Neural cell (in vitro differentiated cells): ENCODE data around the gene NSMF. TPM values are rescaled to one million over a fixed set of nuclear protein-coding genes. Genes with fewer than 3 reads are reported as not detected.

Experiments used
- H2AFZ ChIP-seq: fragments of 200-600, 300-800 bp; sonication (generic), shearing (Covaris generic); 2 replicates; pipeline ENCODE4 v1.6.0; 2014; ENCODE audit warnings: low read depth, mild to moderate bottlenecking, antibody characterized with exemption, low read length, moderate library complexity
- H3F3A ChIP-seq: fragments of 200-600 bp; shearing (Covaris generic); 2 replicates; pipeline ENCODE4 v1.6.1; 2016; ENCODE audit warnings: mild to moderate bottlenecking, moderate library complexity, mixed read lengths, antibody characterized with exemption, low read length; ENCODE audit not compliant: insufficient read depth, poor library complexity, severe bottlenecking
- H3K27ac ChIP-seq: fragments of 200-600, 300-800 bp; sonication (generic), shearing (Covaris generic); 2 replicates; pipeline ENCODE4 v1.5.1; 2014; ENCODE audit warnings: mild to moderate bottlenecking, low read length, moderate library complexity
- H3K27me3 ChIP-seq: fragments of 300-800, 200-600 bp; sonication (generic), shearing (Covaris generic); 2 replicates; pipeline ENCODE4 v1.6.0; 2014; ENCODE audit warnings: mild to moderate bottlenecking, low read depth, low read length, moderate library complexity; ENCODE audit not compliant: insufficient read depth
- H3K36me3 ChIP-seq: fragments of 300-800, 200-600 bp; sonication (generic), shearing (Covaris generic); 2 replicates; pipeline ENCODE4 v1.5.1; 2014; ENCODE audit warnings: mild to moderate bottlenecking, antibody characterized with exemption, low read length, moderate library complexity; ENCODE audit not compliant: insufficient read depth
- H3K4me2 ChIP-seq: fragments of 300-800, 200-600 bp; sonication (generic), shearing (Covaris generic); 2 replicates; pipeline ENCODE4 v1.6.0; 2014; ENCODE audit warnings: mild to moderate bottlenecking, low read length
- H3K4me3 ChIP-seq: fragments of 300-800, 200-600 bp; sonication (generic), shearing (Covaris generic); 2 replicates; pipeline ENCODE4 v1.5.1; 2014; ENCODE audit warnings: mild to moderate bottlenecking, low read length, moderate library complexity
- H3K79me2 ChIP-seq: fragments of 200-600 bp; shearing (Covaris generic); replicated peaks from 2 replicates; pipeline ENCODE4 v1.6.0; 2014; ENCODE audit warnings: mild to moderate bottlenecking, low read length, moderate library complexity; ENCODE audit not compliant: insufficient read depth
- H3K9ac ChIP-seq: fragments of 300-800, 200-600 bp; sonication (generic), shearing (Covaris generic); 2 replicates; pipeline ENCODE4 v1.6.1; 2016; ENCODE audit warnings: mild to moderate bottlenecking, low read length, mixed read lengths
- H3K9me2 ChIP-seq: fragments of 200-600 bp; shearing (Covaris generic); 2 replicates; pipeline ENCODE4 v1.6.1; 2016; ENCODE audit warnings: mild to moderate bottlenecking, low read length, mixed read lengths; ENCODE audit not compliant: insufficient read depth
- H3K9me3 ChIP-seq: fragments of 200-600, 300-800 bp; sonication (generic), shearing (Covaris generic); 2 replicates; pipeline ENCODE4 v1.6.1; 2016; ENCODE audit warnings: mild to moderate bottlenecking, mixed run types, low read length, moderate library complexity, mixed read lengths
- H4K20me1 ChIP-seq: fragments of 200-600 bp; shearing (Covaris generic); 2 replicates; pipeline ENCODE4 v1.6.1; 2016; ENCODE audit warnings: mild to moderate bottlenecking, mixed run types; ENCODE audit not compliant: insufficient read depth
- EP300 ChIP-seq: fragments of 450-650 bp; conservative IDR thresholded peaks from 2 replicates; pipeline ENCODE4 v1.6.1; 2014; ENCODE audit warnings: antibody characterized with exemption, mild to moderate bottlenecking, moderate library complexity; ENCODE audit not compliant: poor library complexity, severe bottlenecking
- EZH2 ChIP-seq: fragments of 200-600, 300-800 bp; shearing (Covaris generic), sonication (generic); IDR thresholded peaks from 2 replicates; pipeline ENCODE4 v1.6.1; 2014; ENCODE audit warnings: antibody characterized with exemption, low read length, borderline replicate concordance, mild to moderate bottlenecking; ENCODE audit not compliant: insufficient read depth, poor library complexity, severe bottlenecking
- MXI1 ChIP-seq: fragments of 450-650 bp; conservative IDR thresholded peaks from 2 replicates; pipeline ENCODE4 v1.6.1; 2014; ENCODE audit warnings: antibody characterized with exemption, mild to moderate bottlenecking; ENCODE audit not compliant: poor library complexity, severe bottlenecking
- POLR2AphosphoS5 ChIP-seq: IDR thresholded peaks from 2 replicates; pipeline ENCODE4 v1.6.1; 2012
- RAD21 ChIP-seq: fragments of 450-650 bp; conservative IDR thresholded peaks from 2 replicates; pipeline ENCODE4 v1.6.1; 2014; ENCODE audit warnings: antibody characterized with exemption, mild to moderate bottlenecking, moderate library complexity
- SMC3 ChIP-seq: fragments of 450-650 bp; conservative IDR thresholded peaks from 2 replicates; pipeline ENCODE4 v1.6.1; 2014; ENCODE audit warnings: antibody characterized with exemption, mild to moderate bottlenecking, moderate library complexity; ENCODE audit not compliant: poor library complexity
- TAF1 ChIP-seq: IDR thresholded peaks from 2 replicates; pipeline ENCODE4 v1.6.1; 2012; ENCODE audit warnings: low read depth
- polyA plus RNA-seq: library from polyadenylated mRNA; depleted of rRNA; stranded (reverse); fragments of >200 nt; gene quantifications from 2 replicates; pipeline ENCODE4 v1.2.3, GENCODE V29; 2014
- TF ChIP-seq, protein P1 (sequence below): fragments of 450-650 bp; IDR thresholded peaks from 2 replicates; pipeline ENCODE4 v1.5.1; 2014; ENCODE audit warnings: antibody characterized with exemption, mild to moderate bottlenecking, moderate library complexity; ENCODE audit not compliant: poor library complexity, severe bottlenecking
- TF ChIP-seq, protein P2 (sequence below): IDR thresholded peaks from 2 replicates; pipeline ENCODE4 v1.6.1; 2012; ENCODE audit warnings: borderline replicate concordance

Gene NSMF
- polyA plus RNA-seq, 1 donor from 2014 or later, result 51.2 TPM

GRCh38 chr9:137455359-137455991 is 3.7 kb downstream of the NSMF start:
- no peak overlapping the region for H3K9ac ChIP-seq
- H3K27me3 ChIP-seq, result no peaks in the 10 kb centered on the region
- H3F3A ChIP-seq, result no peaks in the 10 kb centered on the region
- no peak overlapping the region for H3K27ac ChIP-seq
- no peaks in the 10 kb centered on the region for H4K20me1 ChIP-seq
- H2AFZ ChIP-seq, result no peak overlapping the region
- no peak overlapping the region for H3K4me2 ChIP-seq
- no peaks in the 10 kb centered on the region for H3K79me2 ChIP-seq
- H3K4me3 ChIP-seq, result no peak overlapping the region
- H3K36me3 ChIP-seq, result no peaks in the 10 kb centered on the region
- H3K9me3 ChIP-seq, result no peaks in the 10 kb centered on the region
- no peaks in the 10 kb centered on the region for H3K9me2 ChIP-seq
- TF ChIP-seq, protein P1, sequence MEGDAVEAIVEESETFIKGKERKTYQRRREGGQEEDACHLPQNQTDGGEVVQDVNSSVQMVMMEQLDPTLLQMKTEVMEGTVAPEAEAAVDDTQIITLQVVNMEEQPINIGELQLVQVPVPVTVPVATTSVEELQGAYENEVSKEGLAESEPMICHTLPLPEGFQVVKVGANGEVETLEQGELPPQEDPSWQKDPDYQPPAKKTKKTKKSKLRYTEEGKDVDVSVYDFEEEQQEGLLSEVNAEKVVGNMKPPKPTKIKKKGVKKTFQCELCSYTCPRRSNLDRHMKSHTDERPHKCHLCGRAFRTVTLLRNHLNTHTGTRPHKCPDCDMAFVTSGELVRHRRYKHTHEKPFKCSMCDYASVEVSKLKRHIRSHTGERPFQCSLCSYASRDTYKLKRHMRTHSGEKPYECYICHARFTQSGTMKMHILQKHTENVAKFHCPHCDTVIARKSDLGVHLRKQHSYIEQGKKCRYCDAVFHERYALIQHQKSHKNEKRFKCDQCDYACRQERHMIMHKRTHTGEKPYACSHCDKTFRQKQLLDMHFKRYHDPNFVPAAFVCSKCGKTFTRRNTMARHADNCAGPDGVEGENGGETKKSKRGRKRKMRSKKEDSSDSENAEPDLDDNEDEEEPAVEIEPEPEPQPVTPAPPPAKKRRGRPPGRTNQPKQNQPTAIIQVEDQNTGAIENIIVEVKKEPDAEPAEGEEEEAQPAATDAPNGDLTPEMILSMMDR, result no peak
- no peak for TF ChIP-seq RAD21
- no peak for TF ChIP-seq MXI1
- TF ChIP-seq EP300, result no peak
- no peak for TF ChIP-seq TAF1
- no peak for TF ChIP-seq SMC3
- TF ChIP-seq EZH2, result no peak
- TF ChIP-seq, protein P2, sequence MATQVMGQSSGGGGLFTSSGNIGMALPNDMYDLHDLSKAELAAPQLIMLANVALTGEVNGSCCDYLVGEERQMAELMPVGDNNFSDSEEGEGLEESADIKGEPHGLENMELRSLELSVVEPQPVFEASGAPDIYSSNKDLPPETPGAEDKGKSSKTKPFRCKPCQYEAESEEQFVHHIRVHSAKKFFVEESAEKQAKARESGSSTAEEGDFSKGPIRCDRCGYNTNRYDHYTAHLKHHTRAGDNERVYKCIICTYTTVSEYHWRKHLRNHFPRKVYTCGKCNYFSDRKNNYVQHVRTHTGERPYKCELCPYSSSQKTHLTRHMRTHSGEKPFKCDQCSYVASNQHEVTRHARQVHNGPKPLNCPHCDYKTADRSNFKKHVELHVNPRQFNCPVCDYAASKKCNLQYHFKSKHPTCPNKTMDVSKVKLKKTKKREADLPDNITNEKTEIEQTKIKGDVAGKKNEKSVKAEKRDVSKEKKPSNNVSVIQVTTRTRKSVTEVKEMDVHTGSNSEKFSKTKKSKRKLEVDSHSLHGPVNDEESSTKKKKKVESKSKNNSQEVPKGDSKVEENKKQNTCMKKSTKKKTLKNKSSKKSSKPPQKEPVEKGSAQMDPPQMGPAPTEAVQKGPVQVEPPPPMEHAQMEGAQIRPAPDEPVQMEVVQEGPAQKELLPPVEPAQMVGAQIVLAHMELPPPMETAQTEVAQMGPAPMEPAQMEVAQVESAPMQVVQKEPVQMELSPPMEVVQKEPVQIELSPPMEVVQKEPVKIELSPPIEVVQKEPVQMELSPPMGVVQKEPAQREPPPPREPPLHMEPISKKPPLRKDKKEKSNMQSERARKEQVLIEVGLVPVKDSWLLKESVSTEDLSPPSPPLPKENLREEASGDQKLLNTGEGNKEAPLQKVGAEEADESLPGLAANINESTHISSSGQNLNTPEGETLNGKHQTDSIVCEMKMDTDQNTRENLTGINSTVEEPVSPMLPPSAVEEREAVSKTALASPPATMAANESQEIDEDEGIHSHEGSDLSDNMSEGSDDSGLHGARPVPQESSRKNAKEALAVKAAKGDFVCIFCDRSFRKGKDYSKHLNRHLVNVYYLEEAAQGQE, result no peak
- TF ChIP-seq POLR2AphosphoS5, result no peak

GRCh38 chr9:137454597-137455358 is 4.4 kb downstream of the NSMF start:
- H3K4me2 ChIP-seq, result no peak overlapping the region
- H3K9ac ChIP-seq, result no peak overlapping the region
- no peaks in the 10 kb centered on the region for H4K20me1 ChIP-seq
- H3K9me2 ChIP-seq, result no peaks in the 10 kb centered on the region
- no peak overlapping the region for H3K4me3 ChIP-seq
- no peaks in the 10 kb centered on the region for H3F3A ChIP-seq
- H3K27me3 ChIP-seq, result no peaks in the 10 kb centered on the region
- no peak overlapping the region for H3K27ac ChIP-seq
- no peaks in the 10 kb centered on the region for H3K79me2 ChIP-seq
- TF ChIP-seq TAF1, result no peak
- TF ChIP-seq, protein P2, result no peak
- no peak for TF ChIP-seq EZH2
- no peak for TF ChIP-seq EP300
- TF ChIP-seq RAD21, result no peak
- TF ChIP-seq POLR2AphosphoS5, result no peak
- no peak for TF ChIP-seq SMC3
- TF ChIP-seq, protein P1, result no peak
- no peak for TF ChIP-seq MXI1
- no peaks in the 10 kb centered on the region for H3K9me3 ChIP-seq
- H3K36me3 ChIP-seq, result no peaks in the 10 kb centered on the region
- no peak overlapping the region for H2AFZ ChIP-seq
